SK-N-SH (cell line): ENCODE measurements around the gene NTSR2. TPM values are rescaled to one million over a fixed set of nuclear protein-coding genes. Genes with fewer than 3 reads are reported as not detected.

Experiments
- CTCF ChIA-PET: fragments of 300-600, 350-600 bp; formaldehyde crosslinking; extraction: SDS; loops from one replicate; lab custom pipeline; 2021; lab: Yijun Ruan, JAX
- POLR2A ChIA-PET: fragments of 350-600 bp; sonication (Branson Sonifier 250); formaldehyde crosslinking; extraction: SDS; loops from one replicate; lab custom pipeline; 2020; ENCODE audit warnings: antibody characterized with exemption, inconsistent platforms; lab: Yijun Ruan, JAX
- DNase-seq: peaks from one replicate; pipeline ENCODE4 v3.0.0; 2012
- H2AFZ ChIP-seq: fragments of 200-600 bp; sonication (generic); 2 replicates; pipeline ENCODE4 v1.8.1; 2016; ENCODE audit warnings: antibody characterized with exemption, mild to moderate bottlenecking, low read depth
- H3F3A ChIP-seq: fragments of 200-600 bp; sonication (generic); replicated peaks from 2 replicates; pipeline ENCODE3; 2016; ENCODE audit warnings: antibody characterized with exemption, mild to moderate bottlenecking; ENCODE audit not compliant: insufficient read depth
- H3K27ac ChIP-seq, 2 experiments: fragments of 200-500 bp in 1 of 2; fragments of 200-600 bp in 1 of 2; sonication (Bioruptor generic) in 1 of 2; sonication (generic), shearing (Covaris generic) in 1 of 2; 2 replicates each; pipeline versions ENCODE4 v1.5.1 to v1.6.1; 2014 to 2016; ENCODE audit warnings: low read depth in 2 of 2, inconsistent platforms in 1 of 2, low read length in 1 of 2, mild to moderate bottlenecking in 1 of 2, mixed read lengths in 1 of 2
- H3K27me3 ChIP-seq: fragments of 200-600 bp; sonication (generic), shearing (Covaris generic); 2 replicates; pipeline ENCODE4 v1.6.1; 2016; ENCODE audit warnings: mixed run types; ENCODE audit not compliant: insufficient read depth
- H3K36me3 ChIP-seq, 2 experiments: fragments of 200-500 bp in 1 of 2; fragments of 200-600 bp in 1 of 2; sonication (Bioruptor generic) in 1 of 2; sonication (generic) in 1 of 2; replicated peaks in 1 of 2; 2 replicates each; pipeline versions ENCODE3 to v1.5.1; 2014 to 2016; ENCODE audit warnings: low read length in 1 of 2, mild to moderate bottlenecking in 1 of 2; ENCODE audit not compliant: insufficient read depth in 2 of 2, control insufficient read depth in 1 of 2
- H3K4me1 ChIP-seq, 2 experiments: fragments of 200-500 bp in 1 of 2; fragments of 200-600 bp in 1 of 2; sonication (Bioruptor generic) in 1 of 2; sonication (generic), shearing (Covaris generic) in 1 of 2; 2 replicates each; pipeline versions ENCODE4 v1.5.1 to v1.6.1; 2014 to 2016; ENCODE audit warnings: low read depth in 1 of 2, low read length in 1 of 2, mixed run types in 1 of 2; ENCODE audit not compliant: insufficient read depth in 2 of 2, control insufficient read depth in 1 of 2
- H3K4me2 ChIP-seq: fragments of 200-600 bp; sonication (generic), shearing (Covaris generic); 2 replicates; pipeline ENCODE4 v1.6.1; 2017; ENCODE audit warnings: mixed run types
- H3K4me3 ChIP-seq, 2 experiments: fragments of 200-500 bp in 1 of 2; fragments of 200-600 bp in 1 of 2; sonication (Bioruptor generic) in 1 of 2; sonication (generic), shearing (Covaris generic) in 1 of 2; 2 replicates each; pipeline versions ENCODE4 v1.5.1 to v1.8.1; 2014 to 2016; ENCODE audit warnings: low read depth in 2 of 2, inconsistent platforms in 1 of 2, low read length in 1 of 2, mild to moderate bottlenecking in 1 of 2, mixed read lengths in 1 of 2, moderate library complexity in 1 of 2
- H3K79me2 ChIP-seq: fragments of 200-600 bp; sonication (generic); 2 replicates; pipeline ENCODE4 v1.8.1; 2017; ENCODE audit warnings: mild to moderate bottlenecking; ENCODE audit not compliant: insufficient read depth
- H3K9ac ChIP-seq: fragments of 200-600 bp; sonication (generic); 2 replicates; pipeline ENCODE4 v1.6.1; 2017; ENCODE audit warnings: mixed run types
- H3K9me2 ChIP-seq: fragments of 200-600 bp; sonication (generic); 2 replicates; pipeline ENCODE4 v1.6.1; 2017; ENCODE audit warnings: mixed run types
- H3K9me3 ChIP-seq: fragments of 200-600 bp; sonication (generic); 2 replicates; pipeline ENCODE4 v1.6.1; 2017; ENCODE audit warnings: mixed run types, mild to moderate bottlenecking, moderate library complexity
- H4K20me1 ChIP-seq: fragments of 200-600 bp; sonication (generic); 2 replicates; pipeline ENCODE4 v1.6.1; 2017; ENCODE audit warnings: mild to moderate bottlenecking, mixed run types; ENCODE audit not compliant: insufficient read depth
- ELF1 ChIP-seq: IDR thresholded peaks from 2 replicates; pipeline ENCODE4 v1.4.0; 2012
- EP300 ChIP-seq, 2 experiments: IDR thresholded peaks; 2 replicates each; pipeline versions ENCODE4 v1.4.0 to v1.6.1; 2012; ENCODE audit warnings: borderline replicate concordance in 1 of 2, low read depth in 1 of 2, low read length in 1 of 2
- FOSL2 ChIP-seq: IDR thresholded peaks from 2 replicates; pipeline ENCODE4 v1.4.0; 2012; ENCODE audit warnings: low read depth, mild to moderate bottlenecking, moderate library complexity, borderline replicate concordance
- NFIC ChIP-seq: IDR thresholded peaks from 2 replicates; pipeline ENCODE4 v1.4.0; 2012; ENCODE audit warnings: borderline replicate concordance
- NRF1 ChIP-seq: IDR thresholded peaks from 2 replicates; pipeline ENCODE4 v1.6.1; 2012; ENCODE audit warnings: low read depth, mild to moderate bottlenecking, low read length
- POLR2AphosphoS5 ChIP-seq: IDR thresholded peaks from 2 replicates; pipeline ENCODE4 v1.6.1; 2012; ENCODE audit warnings: low read depth, low read length
- RAD21 ChIP-seq: IDR thresholded peaks from 2 replicates; pipeline ENCODE4 v1.6.1; 2012; ENCODE audit warnings: mild to moderate bottlenecking, low read length
- RFX5 ChIP-seq: IDR thresholded peaks from 2 replicates; pipeline ENCODE4 v1.6.1; 2012; ENCODE audit warnings: mild to moderate bottlenecking, improper control_type of control experiment, low read length
- RXRA ChIP-seq: IDR thresholded peaks from 2 replicates; pipeline ENCODE4 v1.4.0; 2012; ENCODE audit warnings: low read depth, mild to moderate bottlenecking, borderline replicate concordance
- TCF12 ChIP-seq: IDR thresholded peaks from 2 replicates; pipeline ENCODE4 v1.4.0; 2012
- WGBS: methylation state at CpG from one replicate; pipeline ENCODE4 v1.1.6; 2017; ENCODE audit warnings: low lambda C conversion rate; 5-methylcytosine and 5-hydroxymethylcytosine counted together
- polyA plus RNA-seq, 3 experiments: library from polyadenylated mRNA; depleted of rRNA; stranded (reverse); fragments of >200 nt; gene quantifications; 2 replicates each; pipeline ENCODE4 v1.2.3, GENCODE V29; 2012
- TF ChIP-seq, protein P1 (sequence below): fragments of 150-350 bp; IDR thresholded peaks from 2 replicates; pipeline ENCODE4 v1.6.1; 2016; ENCODE audit warnings: mild to moderate bottlenecking, low read depth, low read length
- TF ChIP-seq, protein P2 (sequence below): IDR thresholded peaks from 2 replicates; pipeline ENCODE4 v1.4.0; 2012; ENCODE audit warnings: low read depth, borderline replicate concordance
- TF ChIP-seq, protein P3 (sequence below): fragments of 200-600 bp; sonication (generic); IDR thresholded peaks from 2 replicates; pipeline ENCODE4 v1.6.1; 2017; ENCODE audit warnings: antibody characterized with exemption, mild to moderate bottlenecking, moderate library complexity

NTSR2 gene
- polyA plus RNA-seq, 1 of the 3 experiments (the other 2 are of a cell fraction), result not detected

DNA sequence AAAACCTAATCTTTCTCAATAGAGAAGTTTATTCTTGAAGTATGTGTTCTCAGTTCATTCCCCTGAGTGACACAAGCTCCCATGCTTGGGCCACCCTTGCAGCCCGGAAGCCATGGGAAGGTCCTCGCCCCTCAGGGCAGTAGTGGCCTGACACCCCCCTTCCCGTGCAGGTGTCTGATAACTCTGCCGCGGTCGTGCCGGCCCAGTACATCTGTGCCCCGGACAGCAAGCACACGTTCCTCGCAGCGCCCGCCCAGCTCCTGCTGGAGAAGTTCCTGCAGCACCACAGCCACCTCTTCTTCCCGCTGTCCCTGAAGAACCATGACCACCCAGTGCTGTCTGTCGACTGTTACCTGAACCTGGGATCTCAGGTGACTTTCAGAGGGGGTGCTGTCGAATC lies 32.4 kb downstream of the NTSR2 start:
- H4K20me1 ChIP-seq, result no peaks in the 10 kb centered on the region
- ChIA-PET CTCF (interaction anchor here (1.0 to 2.7 kb wide), 3 partner anchors 10 to 147 kb away, joined by 4 to 6 read pairs (median 5); no protein-coding TSS in a partner anchor), POLR2A (no interaction called here)
- no peaks in the 10 kb centered on the region for H3K79me2 ChIP-seq
- no peak overlapping the region for H3K9ac ChIP-seq
- no peak overlapping the region for H3K4me2 ChIP-seq
- H2AFZ ChIP-seq, result no peak overlapping the region
- TF ChIP-seq, protein P1, sequence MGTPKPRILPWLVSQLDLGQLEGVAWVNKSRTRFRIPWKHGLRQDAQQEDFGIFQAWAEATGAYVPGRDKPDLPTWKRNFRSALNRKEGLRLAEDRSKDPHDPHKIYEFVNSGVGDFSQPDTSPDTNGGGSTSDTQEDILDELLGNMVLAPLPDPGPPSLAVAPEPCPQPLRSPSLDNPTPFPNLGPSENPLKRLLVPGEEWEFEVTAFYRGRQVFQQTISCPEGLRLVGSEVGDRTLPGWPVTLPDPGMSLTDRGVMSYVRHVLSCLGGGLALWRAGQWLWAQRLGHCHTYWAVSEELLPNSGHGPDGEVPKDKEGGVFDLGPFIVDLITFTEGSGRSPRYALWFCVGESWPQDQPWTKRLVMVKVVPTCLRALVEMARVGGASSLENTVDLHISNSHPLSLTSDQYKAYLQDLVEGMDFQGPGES, result no peak
- TF ChIP-seq RAD21 (no peak), TCF12 (no peak), POLR2AphosphoS5 (no peak), FOSL2 (no peak), RXRA (no peak), EP300 (IDR thresholded peaks at IDR 0.05; ENCODE audit: borderline replicate concordance in 1 of 2, low read depth in 1 of 2, low read length in 1 of 2) (no peak), RFX5 (no peak), ELF1 (no peak), NFIC (no peak), NRF1 (no peak)
- TF ChIP-seq, protein P2, sequence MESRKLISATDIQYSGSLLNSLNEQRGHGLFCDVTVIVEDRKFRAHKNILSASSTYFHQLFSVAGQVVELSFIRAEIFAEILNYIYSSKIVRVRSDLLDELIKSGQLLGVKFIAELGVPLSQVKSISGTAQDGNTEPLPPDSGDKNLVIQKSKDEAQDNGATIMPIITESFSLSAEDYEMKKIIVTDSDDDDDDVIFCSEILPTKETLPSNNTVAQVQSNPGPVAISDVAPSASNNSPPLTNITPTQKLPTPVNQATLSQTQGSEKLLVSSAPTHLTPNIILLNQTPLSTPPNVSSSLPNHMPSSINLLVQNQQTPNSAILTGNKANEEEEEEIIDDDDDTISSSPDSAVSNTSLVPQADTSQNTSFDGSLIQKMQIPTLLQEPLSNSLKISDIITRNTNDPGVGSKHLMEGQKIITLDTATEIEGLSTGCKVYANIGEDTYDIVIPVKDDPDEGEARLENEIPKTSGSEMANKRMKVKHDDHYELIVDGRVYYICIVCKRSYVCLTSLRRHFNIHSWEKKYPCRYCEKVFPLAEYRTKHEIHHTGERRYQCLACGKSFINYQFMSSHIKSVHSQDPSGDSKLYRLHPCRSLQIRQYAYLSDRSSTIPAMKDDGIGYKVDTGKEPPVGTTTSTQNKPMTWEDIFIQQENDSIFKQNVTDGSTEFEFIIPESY, result no peak
- TF ChIP-seq, protein P3, sequence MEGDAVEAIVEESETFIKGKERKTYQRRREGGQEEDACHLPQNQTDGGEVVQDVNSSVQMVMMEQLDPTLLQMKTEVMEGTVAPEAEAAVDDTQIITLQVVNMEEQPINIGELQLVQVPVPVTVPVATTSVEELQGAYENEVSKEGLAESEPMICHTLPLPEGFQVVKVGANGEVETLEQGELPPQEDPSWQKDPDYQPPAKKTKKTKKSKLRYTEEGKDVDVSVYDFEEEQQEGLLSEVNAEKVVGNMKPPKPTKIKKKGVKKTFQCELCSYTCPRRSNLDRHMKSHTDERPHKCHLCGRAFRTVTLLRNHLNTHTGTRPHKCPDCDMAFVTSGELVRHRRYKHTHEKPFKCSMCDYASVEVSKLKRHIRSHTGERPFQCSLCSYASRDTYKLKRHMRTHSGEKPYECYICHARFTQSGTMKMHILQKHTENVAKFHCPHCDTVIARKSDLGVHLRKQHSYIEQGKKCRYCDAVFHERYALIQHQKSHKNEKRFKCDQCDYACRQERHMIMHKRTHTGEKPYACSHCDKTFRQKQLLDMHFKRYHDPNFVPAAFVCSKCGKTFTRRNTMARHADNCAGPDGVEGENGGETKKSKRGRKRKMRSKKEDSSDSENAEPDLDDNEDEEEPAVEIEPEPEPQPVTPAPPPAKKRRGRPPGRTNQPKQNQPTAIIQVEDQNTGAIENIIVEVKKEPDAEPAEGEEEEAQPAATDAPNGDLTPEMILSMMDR, result no peak
- no peak for DNase-seq
- H3F3A ChIP-seq, result no peaks in the 10 kb centered on the region
- H3K4me3 ChIP-seq, result no peak overlapping the region
- WGBS, result 89% methylated on average over 15 of the region's 15 CpGs
- no peak overlapping the region for H3K27ac ChIP-seq
- H3K4me1 ChIP-seq, result no peaks in the 10 kb centered on the region; a peak in 1 of 4 replicates
- peaks cover 0 to 13% of the 10 kb centered on the region in 2 experiments for H3K36me3 ChIP-seq
- no peaks in the 10 kb centered on the region for H3K9me3 ChIP-seq
- no peaks in the 10 kb centered on the region for H3K27me3 ChIP-seq
- H3K9me2 ChIP-seq, result no peaks in the 10 kb centered on the region
